Glutamatergic neuron (in vitro differentiated cells): ENCODE results near the gene SPDYE2. TPM values are rescaled to one million over a fixed set of nuclear protein-coding genes. Genes with fewer than 3 reads are reported as not detected.
"Not testable (repeated sequence)": the region's sequence is repeated elsewhere in the genome, so short reads cannot be mapped to it uniquely, and the experiment has no call there.

Experiments
- DNase-seq: peaks from one replicate; pipeline ENCODE4 v3.0.0; 2022
- H3K27ac Mint-ChIP-seq: one replicate; pipeline ENCODE4 v1.8.0; 2020; ENCODE audit warnings: mild to moderate bottlenecking, mixed read lengths, inconsistent platforms; ENCODE audit not compliant: unreplicated experiment
- H3K27me3 Mint-ChIP-seq: one replicate; pipeline ENCODE4 v1.8.0; 2020; ENCODE audit warnings: mild to moderate bottlenecking, moderate library complexity, mixed read lengths, inconsistent platforms; ENCODE audit not compliant: unreplicated experiment
- H3K36me3 Mint-ChIP-seq: one replicate; pipeline ENCODE4 v1.8.0; 2020; ENCODE audit warnings: mild to moderate bottlenecking, mixed read lengths, inconsistent platforms; ENCODE audit not compliant: unreplicated experiment
- H3K4me1 Mint-ChIP-seq: one replicate; pipeline ENCODE4 v1.8.0; 2020; ENCODE audit warnings: mild to moderate bottlenecking, low read depth, mixed read lengths, inconsistent platforms; ENCODE audit not compliant: unreplicated experiment
- H3K4me3 Mint-ChIP-seq: one replicate; pipeline ENCODE4 v1.8.0; 2020; ENCODE audit warnings: mild to moderate bottlenecking, mixed read lengths, inconsistent platforms; ENCODE audit not compliant: unreplicated experiment
- H3K9me3 Mint-ChIP-seq: one replicate; pipeline ENCODE4 v1.8.0; 2020; ENCODE audit warnings: mild to moderate bottlenecking, moderate library complexity, mixed read lengths, inconsistent platforms; ENCODE audit not compliant: unreplicated experiment
- long read RNA-seq: library from polyadenylated mRNA; unstranded; transcript quantifications from one replicate; pipeline ENCODE4 v2.0.0, GENCODE V29; 2020; ENCODE audit not compliant: unreplicated experiment
- total RNA-seq: library from RNA; stranded (reverse); fragmentation: NEBNext Ultra II Directional; extraction: Animal tissue kit (Norgen Biotek cat#: 25700); gene quantifications from one replicate; pipeline ENCODE4 v1.2.1, GENCODE V29; 2021; ENCODE audit not compliant: unreplicated experiment

The SPDYE2 gene, protein sequence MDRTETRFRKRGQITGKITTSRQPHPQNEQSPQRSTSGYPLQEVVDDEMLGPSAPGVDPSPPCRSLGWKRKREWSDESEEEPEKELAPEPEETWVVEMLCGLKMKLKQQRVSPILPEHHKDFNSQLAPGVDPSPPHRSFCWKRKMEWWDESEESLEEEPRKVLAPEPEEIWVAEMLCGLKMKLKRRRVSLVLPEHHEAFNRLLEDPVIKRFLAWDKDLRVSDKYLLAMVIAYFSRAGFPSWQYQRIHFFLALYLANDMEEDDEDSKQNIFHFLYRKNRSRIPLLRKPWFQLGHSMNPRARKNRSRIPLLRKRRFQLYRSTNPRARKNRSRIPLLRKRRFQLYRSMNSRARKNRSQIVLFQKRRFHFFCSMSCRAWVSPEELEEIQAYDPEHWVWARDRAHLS
- not detected for total RNA-seq
- long read RNA-seq: 0 reads

DNA sequence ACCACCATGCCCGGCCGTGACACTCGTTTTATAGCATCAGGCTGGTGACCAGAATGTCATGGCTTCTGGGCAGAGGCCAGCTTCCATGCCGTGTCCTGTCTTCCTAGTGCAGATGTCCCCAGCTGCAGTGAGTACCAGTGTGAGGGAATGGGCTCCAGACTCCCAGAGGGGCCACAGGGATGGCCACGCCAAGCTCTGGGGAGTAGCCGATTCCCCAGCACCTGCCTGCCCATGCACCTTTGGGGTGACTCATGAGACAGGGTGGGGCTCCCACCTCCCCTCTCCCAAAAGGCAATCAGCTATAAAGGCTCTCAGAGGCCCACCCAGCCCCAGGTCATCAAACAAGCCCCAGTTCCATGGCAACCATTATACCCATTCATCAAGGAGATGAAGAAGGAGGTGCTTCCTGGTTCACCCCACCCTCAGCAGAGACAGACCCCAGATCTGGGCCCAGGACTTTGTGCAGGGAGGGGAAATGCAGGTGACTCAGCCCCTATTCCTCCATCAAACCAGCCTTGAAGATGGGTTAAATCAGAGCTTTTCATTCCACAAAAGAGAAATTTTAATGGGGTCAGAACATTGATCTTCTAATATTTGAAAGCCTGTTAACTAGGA, at the start of gene SPDYE2:
SPDYE2 (plus strand) TSS at position 419 of the 615 bp plus-strand sequence. CDS start 2,030 bp downstream, outside the sequence.
- not testable (repeated sequence) for H3K9me3 Mint-ChIP-seq, H3K27ac Mint-ChIP-seq, H3K4me1 Mint-ChIP-seq, H3K4me3 Mint-ChIP-seq, H3K27me3 Mint-ChIP-seq, DNase-seq, H3K36me3 Mint-ChIP-seq

DNA sequence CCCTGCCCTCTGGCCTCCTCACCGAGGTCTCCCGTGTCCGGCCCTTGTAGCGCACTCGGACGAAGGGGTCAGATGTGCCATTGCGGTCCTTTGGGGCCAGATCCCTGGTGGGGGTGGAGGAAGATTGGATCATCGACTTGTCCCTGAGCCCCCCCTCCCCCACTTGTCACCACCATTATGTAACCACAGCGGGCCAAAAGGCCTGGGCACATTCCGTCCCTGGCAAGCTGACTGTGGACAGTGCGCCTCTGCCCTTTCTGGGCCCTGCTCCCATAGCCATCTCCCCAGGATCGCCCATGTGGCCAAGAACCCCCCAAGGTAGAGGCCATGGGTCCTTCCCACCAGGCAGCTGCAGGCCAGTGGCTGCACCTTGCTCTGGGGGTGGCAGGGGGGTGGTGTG, 47.9 kb upstream of the SPDYE2 start:
- H3K36me3 Mint-ChIP-seq: not testable (repeated sequence)

DNA sequence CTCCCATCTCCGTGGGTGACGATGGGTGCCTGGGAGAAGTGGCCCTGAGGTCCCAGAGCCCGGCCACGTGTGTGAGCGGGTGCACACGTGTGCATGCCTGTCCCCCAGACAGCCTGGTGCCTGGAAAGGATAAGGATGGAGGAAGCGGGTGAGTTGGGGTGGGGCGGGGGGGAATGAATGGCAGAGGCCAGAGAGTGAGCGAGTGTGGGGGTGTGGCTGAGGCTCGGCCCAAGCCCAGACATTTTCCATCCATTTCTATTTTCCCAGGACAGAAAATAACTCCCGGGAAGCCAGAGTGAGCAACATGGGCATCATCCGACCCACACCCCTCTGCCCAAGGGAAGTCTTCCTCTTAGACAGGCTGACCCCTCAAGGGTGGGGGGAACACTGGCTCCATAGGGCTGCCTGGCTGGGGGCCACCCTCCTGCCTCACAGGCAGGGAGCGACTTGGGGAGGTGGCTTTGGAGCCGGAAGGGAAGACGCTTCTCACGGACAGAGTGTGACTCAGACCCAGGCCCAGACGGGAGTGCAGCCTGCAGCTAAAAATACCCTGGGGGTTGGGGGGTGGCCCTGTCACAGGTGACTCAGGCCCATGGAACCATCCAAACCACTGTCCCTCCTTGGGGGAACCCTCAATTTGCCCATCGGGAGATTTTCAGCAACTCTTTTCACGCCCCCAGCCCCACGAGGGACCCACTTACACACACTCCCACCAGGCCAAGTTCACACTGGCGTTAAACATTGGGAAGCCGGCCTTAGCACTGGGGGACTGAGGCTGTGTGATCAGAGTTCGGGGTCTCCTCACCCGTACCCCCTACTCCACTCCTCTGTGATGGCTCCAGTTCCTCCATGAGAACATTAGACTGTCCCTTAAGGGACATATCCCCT, 45.5 kb upstream of the SPDYE2 start:
- DNase-seq, H3K27me3 Mint-ChIP-seq, H3K4me3 Mint-ChIP-seq, H3K36me3 Mint-ChIP-seq, H3K4me1 Mint-ChIP-seq, H3K27ac Mint-ChIP-seq, H3K9me3 Mint-ChIP-seq: not testable (repeated sequence)

More for the DNA sequence above, 47.9 kb upstream of the SPDYE2 start:
- H3K27ac Mint-ChIP-seq, H3K4me1 Mint-ChIP-seq, H3K9me3 Mint-ChIP-seq, H3K4me3 Mint-ChIP-seq, DNase-seq, H3K27me3 Mint-ChIP-seq: not testable (repeated sequence)

DNA sequence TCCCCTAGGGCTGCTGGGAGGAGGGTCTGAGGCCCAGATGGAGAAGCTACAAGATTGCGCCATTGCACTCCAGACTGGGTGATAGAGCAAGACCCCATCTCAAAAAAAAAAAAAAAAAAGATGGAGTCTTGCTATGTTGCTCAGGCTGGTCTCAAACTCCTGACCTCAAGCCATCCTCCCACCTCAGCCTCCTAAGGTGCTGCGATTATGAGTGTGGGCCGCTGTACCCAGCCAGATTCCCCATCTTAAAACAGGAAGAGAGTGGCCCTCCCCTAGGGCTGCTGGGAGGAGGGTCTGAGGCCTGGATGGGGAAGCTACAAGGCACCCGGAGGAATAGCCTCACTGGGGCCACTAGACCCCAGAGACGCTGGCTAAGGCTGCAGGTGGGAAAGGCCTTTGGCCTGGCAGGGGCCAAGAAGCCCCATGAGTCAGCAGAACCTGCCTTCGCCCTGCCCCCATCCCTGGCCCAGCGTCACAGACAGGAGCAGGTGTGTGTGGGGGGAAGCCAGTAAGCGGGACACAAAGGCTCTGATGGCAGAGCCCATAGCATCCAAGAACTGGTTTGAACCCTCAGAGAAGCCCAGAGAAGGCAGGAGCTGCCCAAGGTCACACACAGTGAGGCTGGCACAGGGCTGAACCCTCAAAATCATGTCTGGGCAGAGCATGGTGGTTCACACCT, 43.5 kb upstream of the SPDYE2 start:
- not testable (repeated sequence) for H3K4me1 Mint-ChIP-seq, H3K27me3 Mint-ChIP-seq, H3K27ac Mint-ChIP-seq, H3K36me3 Mint-ChIP-seq, H3K9me3 Mint-ChIP-seq, DNase-seq, H3K4me3 Mint-ChIP-seq

DNA sequence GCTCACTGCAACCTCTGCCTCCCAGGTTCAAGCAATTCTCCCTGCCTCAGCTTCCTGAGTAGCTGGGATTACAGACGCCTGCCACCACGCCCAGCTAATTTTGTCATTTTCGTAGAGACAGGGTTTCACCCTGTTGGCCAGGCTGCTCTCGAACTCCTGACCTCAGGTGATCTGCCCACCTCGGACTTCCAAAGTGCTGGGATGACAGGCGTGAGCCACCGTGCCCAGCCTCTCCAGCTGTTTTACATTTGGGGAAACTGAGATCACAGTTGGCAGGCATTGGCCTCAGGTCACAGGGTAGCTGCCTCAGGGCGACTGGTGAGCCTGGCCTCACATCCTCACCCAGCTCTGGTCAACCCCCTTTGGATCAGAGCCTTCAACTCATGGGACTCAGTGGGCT, 40.5 kb upstream of the SPDYE2 start:
- H3K36me3 Mint-ChIP-seq, H3K9me3 Mint-ChIP-seq, H3K4me3 Mint-ChIP-seq, DNase-seq, H3K4me1 Mint-ChIP-seq, H3K27ac Mint-ChIP-seq, H3K27me3 Mint-ChIP-seq: not testable (repeated sequence)

DNA sequence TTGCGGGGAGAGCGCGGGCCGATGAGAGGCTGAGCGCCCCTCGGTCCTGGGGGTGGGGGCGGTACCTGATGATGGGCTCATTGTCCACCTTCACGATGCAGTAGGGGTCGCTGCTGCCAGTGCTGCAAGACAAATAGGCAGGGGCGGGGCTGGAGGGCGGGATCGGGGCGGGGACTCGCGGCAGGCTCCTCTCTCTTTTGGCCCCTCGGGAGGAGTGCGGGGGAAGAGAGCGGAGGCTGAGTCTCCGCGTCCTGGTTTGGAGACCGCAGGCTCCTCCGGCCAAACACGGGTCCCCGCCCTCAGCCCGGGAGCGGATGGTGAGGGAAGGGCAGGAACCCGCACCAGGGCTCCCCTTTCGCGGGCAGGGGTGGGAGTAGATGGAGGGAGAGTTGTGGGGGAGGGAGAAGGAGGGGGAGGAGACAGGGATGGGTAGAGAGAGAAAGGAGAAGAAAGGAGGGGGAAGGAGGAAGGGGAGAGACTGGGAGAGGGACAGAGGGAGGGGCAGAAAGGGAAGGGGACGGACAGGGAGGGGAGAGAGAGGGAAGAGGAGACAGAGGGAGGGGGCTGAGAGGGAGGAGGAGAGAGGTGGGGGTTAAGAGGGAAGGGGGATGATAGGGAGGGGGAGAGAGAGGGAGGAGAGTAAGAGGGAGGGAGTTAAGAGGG, 39.0 kb upstream of the SPDYE2 start:
- H3K4me1 Mint-ChIP-seq, H3K36me3 Mint-ChIP-seq, H3K9me3 Mint-ChIP-seq, H3K4me3 Mint-ChIP-seq, DNase-seq, H3K27ac Mint-ChIP-seq, H3K27me3 Mint-ChIP-seq: not testable (repeated sequence)

DNA sequence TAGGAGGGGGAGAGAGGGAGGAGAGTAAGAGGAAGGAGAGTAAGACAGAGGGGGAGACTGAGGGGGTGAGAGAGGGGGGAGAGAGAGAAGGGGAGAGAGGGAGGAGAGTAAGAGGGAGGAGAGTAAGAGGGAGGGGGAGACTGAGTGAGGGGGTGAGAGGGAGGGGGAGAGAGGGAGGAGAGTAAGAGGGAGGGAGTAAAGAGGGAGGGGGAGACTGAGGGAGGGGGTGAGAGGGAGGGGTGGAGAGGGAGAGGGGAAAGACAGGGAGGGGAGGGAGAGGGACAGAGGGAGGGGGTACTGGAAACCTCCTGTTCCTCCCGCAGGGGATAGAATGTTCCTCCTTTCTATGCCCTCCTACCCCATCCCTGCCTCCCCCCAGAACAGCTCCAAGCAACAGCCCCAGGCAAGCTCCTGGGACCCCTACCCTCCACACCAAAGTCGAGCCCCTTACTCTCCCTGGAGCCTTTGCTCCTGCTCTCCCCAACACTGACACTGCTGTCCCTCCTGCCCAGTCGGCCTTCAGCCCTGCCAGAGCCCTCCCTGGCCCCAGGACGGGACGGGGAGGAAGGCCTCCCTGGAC, 38.3 kb upstream of the SPDYE2 start:
- DNase-seq: peak; percentile 33
- not testable (repeated sequence) for H3K27me3 Mint-ChIP-seq, H3K9me3 Mint-ChIP-seq, H3K27ac Mint-ChIP-seq, H3K4me1 Mint-ChIP-seq, H3K36me3 Mint-ChIP-seq
- peak overlapping the region; percentile 25 for H3K4me3 Mint-ChIP-seq

DNA sequence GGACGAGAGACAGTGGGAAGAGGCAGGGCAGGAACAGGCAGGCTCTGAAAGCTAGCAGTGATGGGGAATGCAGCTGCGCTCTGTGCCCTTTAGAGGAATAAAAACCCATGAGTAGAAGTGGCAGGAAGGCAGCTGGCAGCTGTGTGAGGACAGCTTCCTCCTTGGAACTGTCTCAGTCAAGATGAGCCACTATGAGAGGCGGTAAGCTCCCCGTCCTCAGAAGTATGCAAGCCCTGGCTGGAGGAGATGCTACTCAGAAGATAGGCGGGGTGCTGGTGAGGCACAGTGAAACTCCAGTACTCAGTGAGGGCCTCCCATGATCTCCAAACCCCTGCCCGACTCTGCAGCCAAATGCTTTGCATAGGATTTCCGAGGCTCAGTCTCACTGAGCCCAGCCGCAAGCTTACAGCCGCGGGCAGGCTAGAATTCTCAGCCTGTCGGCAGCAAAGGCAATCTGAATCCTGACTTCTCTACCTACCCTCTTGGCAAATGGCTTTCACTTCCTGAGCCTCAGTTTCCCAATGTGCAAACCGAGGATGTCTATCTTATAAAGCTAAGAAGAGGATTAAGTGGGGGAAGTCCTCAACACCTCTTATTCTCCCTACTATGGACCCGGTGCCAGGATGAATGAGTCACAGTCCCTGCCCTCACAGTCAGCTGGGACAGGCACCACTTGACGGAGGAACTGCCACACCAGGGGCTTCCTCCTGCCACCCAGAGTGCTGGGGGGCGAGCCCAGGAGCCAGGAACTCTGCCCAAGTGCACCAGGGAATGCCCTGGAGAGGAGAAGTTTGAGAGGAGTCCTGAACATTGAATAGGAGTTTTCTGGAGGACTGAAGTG, 35.9 kb upstream of the SPDYE2 start:
- H3K9me3 Mint-ChIP-seq, H3K27me3 Mint-ChIP-seq, H3K36me3 Mint-ChIP-seq, H3K27ac Mint-ChIP-seq, H3K4me3 Mint-ChIP-seq, DNase-seq, H3K4me1 Mint-ChIP-seq: not testable (repeated sequence)

DNA sequence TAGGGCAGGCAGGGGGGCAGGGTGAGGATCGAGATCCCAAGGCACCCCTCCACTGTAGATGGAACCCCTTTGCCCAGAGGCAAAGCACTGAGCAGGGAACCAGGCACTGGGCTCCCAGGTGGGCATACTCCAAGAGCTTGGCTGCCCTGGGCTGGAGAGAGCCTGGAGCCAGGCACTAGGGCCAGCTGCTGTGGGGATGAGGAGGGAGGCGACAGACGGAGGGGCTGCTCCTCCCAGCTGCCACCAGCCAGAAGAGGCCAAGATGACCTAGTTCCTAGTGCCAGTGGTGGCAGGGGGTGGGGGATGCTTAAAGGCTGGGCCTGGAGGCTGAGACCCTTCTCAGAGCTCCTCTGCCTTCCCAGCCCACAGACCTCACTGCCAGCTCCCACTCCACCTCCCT, 35.1 kb upstream of the SPDYE2 start:
- not testable (repeated sequence) for H3K9me3 Mint-ChIP-seq, H3K36me3 Mint-ChIP-seq

DNA sequence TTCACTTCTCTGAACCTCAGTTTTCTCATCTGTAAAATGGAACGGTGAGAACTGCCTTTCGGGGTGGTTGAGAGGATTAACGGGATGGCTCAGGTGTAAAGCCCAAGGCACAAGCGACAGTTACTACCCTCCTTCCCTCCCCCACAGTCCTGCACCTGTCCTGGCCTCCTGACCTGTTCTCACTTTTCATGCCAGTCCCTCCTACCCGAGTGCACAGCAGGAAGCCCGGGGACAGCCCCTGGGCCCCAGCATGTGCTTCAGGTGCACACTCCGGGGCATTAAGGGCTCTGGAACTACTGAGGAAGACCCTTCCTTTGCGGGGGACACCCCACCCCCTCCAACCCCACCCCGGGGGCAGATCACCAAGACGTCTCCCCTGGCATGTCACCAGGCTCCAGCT, 34.1 kb upstream of the SPDYE2 start:
- not testable (repeated sequence) for DNase-seq, H3K4me1 Mint-ChIP-seq, H3K36me3 Mint-ChIP-seq, H3K27me3 Mint-ChIP-seq, H3K27ac Mint-ChIP-seq, H3K9me3 Mint-ChIP-seq, H3K4me3 Mint-ChIP-seq

More for the DNA sequence above, 35.1 kb upstream of the SPDYE2 start:
- DNase-seq, H3K27ac Mint-ChIP-seq, H3K4me1 Mint-ChIP-seq, H3K4me3 Mint-ChIP-seq, H3K27me3 Mint-ChIP-seq: not testable (repeated sequence)
